Inflammatory macrophage treated with lipopolysaccharide for 1 hour (primary cell): Measurements from ENCODE around the gene BTG2.

Experiments used
- DNase-seq, 2 donors: peaks; one replicate each; pipeline ENCODE4 v3.0.0-alpha.2; 2020 to 2022

The BTG2 gene

GRCh38 chr1:203320591-203321272 is 15.4 kb downstream of the BTG2 start:
- DNase-seq, result peak; percentile 35 to 58

GRCh38 chr1:203321273-203322052 is 16.1 kb downstream of the BTG2 start:
- DNase-seq, result no peak

GRCh38 chr1:203322500-203323179 is 17.3 kb downstream of the BTG2 start:
- no peak for DNase-seq

GRCh38 chr1:203323587-203323986 is 18.3 kb downstream of the BTG2 start:
- DNase-seq, result no peak

- peak; percentile 53 to 55 for DNase-seq
Observed at GRCh38 chr1:203324105-203325025, 19.0 kb downstream of the BTG2 start.

GRCh38 chr1:203325026-203325417 is 19.7 kb downstream of the BTG2 start:
- DNase-seq, result peak; percentile 43 to 49

- peak; percentile 68 to 75 for DNase-seq
Observed at GRCh38 chr1:203325418-203326091, 20.2 kb downstream of the BTG2 start.

GRCh38 chr1:203326830-203327683 is 21.7 kb downstream of the BTG2 start:
- peak; percentile 90 to 91 for DNase-seq

GRCh38 chr1:203327684-203328457 is 22.6 kb downstream of the BTG2 start:
- DNase-seq, result peak; percentile 55 to 56

- DNase-seq, result no peak
Observed at GRCh38 chr1:203328714-203329122, 23.4 kb downstream of the BTG2 start.

- no peak for DNase-seq
Observed at GRCh38 chr1:203331224-203331623, 25.9 kb downstream of the BTG2 start.

GRCh38 chr1:203335503-203335902 is 30.2 kb downstream of the BTG2 start:
- no peak for DNase-seq

- DNase-seq, result no peak
Observed at GRCh38 chr1:203336097-203336496, 30.8 kb downstream of the BTG2 start.

GRCh38 chr1:203338335-203339036 is 33.2 kb downstream of the BTG2 start:
- peak; percentile 69 to 75 for DNase-seq

- peak; percentile 70 to 85 for DNase-seq
Observed at GRCh38 chr1:203340112-203340790, 34.9 kb downstream of the BTG2 start.

- DNase-seq, result peak in 1 of 2 donors; percentile 63
Observed at GRCh38 chr1:203342192-203342940, 37.0 kb downstream of the BTG2 start.

- DNase-seq, result no peak
Observed at GRCh38 chr1:203343956-203344754, 38.8 kb downstream of the BTG2 start.
